GM19328 (cell line): Measurements from ENCODE around the gene LILRA5.
"Not testable (repeated sequence)": the region's sequence is repeated elsewhere in the genome, so short reads cannot be mapped to it uniquely, and the experiment has no call there.

Source experiments
- ATAC-seq: cut with Tn5 transposase; IDR thresholded peaks from one replicate; pipeline ENCODE4 v1.9.1; 2021; ENCODE audit warnings: mild to moderate bottlenecking, moderate library complexity; ENCODE audit not compliant: unreplicated experiment

The LILRA5 gene

GRCh38 chr19:54307389-54308020, 5.5 kb downstream of the LILRA5 start:
- ATAC-seq: no peak

GRCh38 chr19:54305141-54305540, 7.8 kb downstream of the LILRA5 start:
- ATAC-seq: no peak

DNA sequence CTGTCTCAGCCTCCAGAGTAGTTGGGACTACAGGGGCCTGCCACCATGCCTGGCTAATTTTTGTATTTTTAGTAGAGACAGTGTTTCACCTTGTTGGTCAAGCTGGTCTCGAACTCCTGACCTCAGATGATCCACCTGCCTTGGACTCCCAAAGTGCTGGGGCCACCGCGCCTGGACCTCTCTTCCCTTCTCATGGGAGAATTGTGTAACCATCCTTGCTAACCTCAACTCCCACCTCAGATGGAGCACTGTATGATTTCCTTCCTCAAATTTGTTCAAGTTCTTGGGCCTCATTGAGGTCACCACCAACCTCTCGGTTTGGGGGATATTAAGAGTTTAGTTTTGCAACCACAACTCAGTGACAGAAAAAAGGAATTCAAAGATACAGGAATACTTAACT, 10.7 kb downstream of the LILRA5 start:
- ATAC-seq: no peak

GRCh38 chr19:54299515-54299914, 13.5 kb downstream of the LILRA5 start:
- ATAC-seq: no peak

DNA sequence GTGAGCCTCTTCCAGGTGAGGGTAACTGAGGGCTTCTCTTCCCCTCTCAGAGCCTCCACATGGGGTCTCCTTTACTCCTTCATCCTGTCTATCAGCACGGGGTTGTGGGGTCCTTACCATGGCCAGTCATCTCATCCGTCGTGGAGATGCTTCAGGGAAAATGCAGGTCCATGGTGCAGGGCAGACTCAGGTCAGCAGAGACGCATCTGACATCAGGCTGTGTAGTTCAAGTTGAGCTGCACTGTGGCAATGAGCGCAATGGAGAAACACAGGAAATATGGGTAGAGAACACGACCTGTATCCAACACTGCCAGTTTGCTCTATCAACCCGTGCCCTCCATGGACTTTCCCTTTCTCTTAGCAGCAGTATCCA, 13.9 kb downstream of the LILRA5 start:
- no peak for ATAC-seq

- no peak for ATAC-seq
Observed at GRCh38 chr19:54298357-54299125, 14.4 kb downstream of the LILRA5 start.

- no peak for ATAC-seq
Observed at GRCh38 chr19:54297759-54298305, 15.1 kb downstream of the LILRA5 start.

DNA sequence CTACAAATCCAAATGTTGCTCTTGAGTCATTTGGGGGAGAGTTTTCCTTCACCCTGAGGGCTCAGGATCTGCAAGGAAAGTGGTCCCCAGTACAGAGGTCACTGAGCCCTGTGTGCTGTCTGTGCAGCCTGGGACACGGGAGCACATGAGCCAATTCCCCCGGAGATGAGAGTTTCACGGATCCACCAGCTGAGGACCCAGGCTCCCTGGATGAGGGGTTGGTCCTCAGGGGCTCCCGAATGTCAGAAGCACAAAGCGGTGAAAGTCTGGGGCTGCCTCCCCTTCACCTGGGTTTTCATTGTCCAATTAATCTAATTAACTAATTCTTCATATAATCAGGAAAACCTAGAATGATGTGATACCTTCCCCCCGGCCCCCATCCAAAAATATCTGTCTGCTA, 18.4 kb downstream of the LILRA5 start:
- ATAC-seq: no peak

GRCh38 chr19:54289160-54289559, 23.8 kb downstream of the LILRA5 start:
- ATAC-seq: not testable (repeated sequence)

GRCh38 chr19:54287456-54287855, 25.5 kb downstream of the LILRA5 start:
- no peak for ATAC-seq

- ATAC-seq: not testable (repeated sequence)
Observed at GRCh38 chr19:54286283-54286682, 26.7 kb downstream of the LILRA5 start.

DNA sequence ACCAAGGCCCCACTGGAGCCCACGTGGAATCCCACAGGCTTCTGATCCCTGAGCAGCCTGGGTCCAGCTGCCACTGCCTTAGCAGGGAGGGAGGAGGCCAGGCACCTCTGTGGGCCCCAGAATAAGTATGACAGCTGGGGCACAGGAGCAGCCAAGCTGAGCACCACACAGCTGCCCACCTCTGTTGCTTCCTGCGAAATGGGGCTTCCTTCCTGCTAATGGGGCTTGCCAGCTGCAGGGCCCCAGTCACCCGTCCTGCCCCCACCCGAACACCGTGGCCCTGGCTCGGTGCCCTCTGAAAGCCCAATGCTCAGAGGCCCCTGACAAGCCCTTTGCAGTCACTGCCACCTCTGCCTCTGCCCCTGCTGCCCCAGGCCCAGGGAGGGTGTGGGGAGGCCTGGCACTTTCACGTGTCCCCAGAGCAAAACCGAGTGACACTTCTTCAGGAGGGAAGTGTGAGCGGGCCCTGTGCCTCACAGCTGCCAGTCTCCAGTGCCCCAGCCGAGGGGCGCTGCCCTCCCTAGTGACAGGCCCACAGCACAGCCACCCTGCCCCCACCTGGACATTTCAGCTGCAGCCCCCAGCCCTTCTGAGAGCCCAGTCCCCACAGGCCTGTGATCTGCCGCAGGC, 27.4 kb downstream of the LILRA5 start:
- not testable (repeated sequence) for ATAC-seq

GRCh38 chr19:54282686-54283470, 30.1 kb downstream of the LILRA5 start:
- ATAC-seq: no peak

GRCh38 chr19:54281729-54282075, 31.3 kb downstream of the LILRA5 start:
- ATAC-seq: not testable (repeated sequence)

DNA sequence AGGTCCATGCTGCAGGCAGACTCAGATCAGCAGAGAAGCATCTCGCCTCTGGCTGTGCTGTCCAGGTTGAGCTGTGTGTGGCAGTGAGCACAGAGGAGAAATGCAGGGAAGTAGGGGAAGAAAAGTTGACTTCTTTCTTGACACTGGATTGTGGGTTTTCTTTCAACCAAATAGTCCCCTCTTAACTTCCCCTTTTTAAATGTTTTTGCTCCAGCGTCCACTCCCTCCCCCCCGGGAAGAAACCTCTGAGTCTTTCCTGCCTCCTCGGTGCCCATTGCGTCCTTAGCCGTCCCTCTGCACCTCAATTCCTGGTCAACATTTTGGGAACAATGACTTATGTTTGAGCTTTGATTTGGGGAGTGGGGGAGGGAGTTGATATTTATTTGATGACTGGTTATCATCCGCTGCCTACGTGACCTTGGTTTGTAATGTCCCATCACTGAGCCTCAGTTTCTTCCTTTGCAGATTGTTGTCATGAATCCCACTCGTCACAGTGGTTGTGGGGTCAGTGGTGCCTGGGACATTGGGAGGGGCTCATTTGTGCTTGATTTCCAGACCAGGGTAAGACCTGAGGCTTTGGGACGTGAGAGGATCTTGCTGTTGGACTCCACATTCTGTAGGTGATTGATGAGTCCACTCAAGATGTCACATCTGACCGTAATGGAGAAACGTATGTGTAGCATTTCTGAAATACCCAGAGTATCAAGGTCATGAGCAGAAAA, 31.8 kb downstream of the LILRA5 start, which contains the start of gene LILRB2:
LILRB2 (minus strand) TSS at position 104 of the 722 bp plus-strand sequence. CDS start 614 bp downstream, outside the sequence.
- no peak for ATAC-seq

GRCh38 chr19:54280441-54280840, 32.5 kb downstream of the LILRA5 start:
- not testable (repeated sequence) for ATAC-seq

GRCh38 chr19:54280025-54280424, 32.9 kb downstream of the LILRA5 start:
- not testable (repeated sequence) for ATAC-seq

DNA sequence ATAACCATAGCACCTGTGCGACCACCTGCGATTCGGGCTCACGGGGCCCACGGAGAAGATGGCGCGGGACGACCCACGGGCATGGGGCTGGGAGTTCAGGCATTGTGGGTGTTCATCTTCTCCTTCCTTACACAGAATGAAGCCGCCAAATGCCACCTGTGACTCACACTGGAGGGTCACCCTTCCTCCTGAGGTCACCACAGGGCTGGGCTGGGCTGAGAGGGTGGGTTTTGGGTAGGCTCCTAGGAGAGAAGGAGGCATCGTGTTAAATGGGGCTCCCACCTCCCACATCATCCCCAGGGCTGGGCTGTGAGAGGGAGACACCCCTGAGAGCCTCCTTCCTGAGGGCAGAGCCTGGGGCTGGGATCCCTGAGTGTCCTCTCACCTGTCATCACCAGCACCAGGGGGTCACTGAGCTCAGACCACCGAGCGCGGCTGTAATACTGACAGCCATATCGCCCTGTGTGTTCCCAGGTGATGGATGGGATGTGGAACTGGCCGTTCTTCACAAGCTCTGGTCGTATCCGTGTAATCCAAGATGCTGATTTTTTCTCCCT, 33.5 kb downstream of the LILRA5 start:
- ATAC-seq: no peak

GRCh38 chr19:54278571-54279195, 34.3 kb downstream of the LILRA5 start:
- ATAC-seq: not testable (repeated sequence)
